ENCODE measurements around the gene C5orf24. TPM values are rescaled to one million over a fixed set of nuclear protein-coding genes. Genes with fewer than 3 reads are reported as not detected.

Gene C5orf24
- total RNA-seq, 2 experiments from 2014 or later = 30.1 to 33.0 TPM

- Mint-ChIP-seq H3K9me3 (no peaks in the 10 kb centered on the region), H3K36me3 (ENCODE audit: low read depth) (peaks cover 54% of the 10 kb centered on the region), H3K27me3 (no peaks in the 10 kb centered on the region), H3K4me1 (peaks cover 3% of the 10 kb centered on the region), H3K27ac (no peak overlapping the region), H3K4me3 (no peak overlapping the region)
- DNase-seq = no peak
- ChIA-PET CTCF (interaction anchor here (1.2 to 1.6 kb wide), 2 partner anchors 11 kb away, joined by 6 to 8 read pairs; partner anchors contain the start of gene PCBD2), POLR2A (no interaction called here)
Observed at GRCh38 chr5:134892926-134893325, 47.2 kb downstream of the C5orf24 start.

DNA sequence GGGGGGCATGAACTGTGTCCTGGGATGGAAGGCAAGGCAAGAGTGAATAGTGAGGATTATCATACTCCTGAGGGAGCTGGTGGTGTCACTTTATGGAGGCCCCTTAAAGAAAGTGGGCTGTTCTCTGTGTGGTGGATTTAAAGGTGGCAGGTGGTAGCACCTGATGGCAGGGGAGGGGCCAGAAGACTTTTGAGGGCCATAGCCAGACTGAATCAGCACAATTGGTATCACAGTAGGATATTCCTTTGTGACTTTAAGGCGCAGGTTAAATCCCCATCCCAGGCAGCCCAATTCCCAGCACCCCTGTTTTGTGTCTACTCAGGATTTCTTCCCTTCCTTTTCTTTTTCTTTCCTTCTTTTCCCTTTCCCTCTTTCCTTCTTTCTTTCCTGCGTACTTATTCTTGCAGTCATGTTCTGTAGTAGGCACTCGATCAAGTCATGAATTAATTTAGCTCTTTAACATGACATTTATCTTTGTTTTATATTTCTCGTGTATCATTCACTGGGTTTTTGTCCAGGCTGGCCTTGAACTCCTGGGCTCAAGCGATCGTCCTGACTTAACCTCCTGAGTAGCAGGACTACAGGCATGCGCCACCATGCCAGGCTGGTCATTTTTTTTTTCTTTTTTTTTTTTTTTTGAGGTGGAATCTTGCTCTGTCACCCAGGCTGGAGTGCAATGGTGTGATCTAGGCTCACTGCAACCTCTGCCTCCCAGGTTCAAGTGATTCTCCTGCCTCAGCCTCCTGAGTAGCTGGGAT, 48.2 kb downstream of the C5orf24 start:
- POLR2A ChIA-PET = no interaction called here
- CTCF ChIA-PET = interaction anchor here (1.2 kb wide), 1 partner anchor 10 kb away, joined by 6 read pairs; the partner anchor contains the start of gene PCBD2
- no peaks in the 10 kb centered on the region for H3K27me3 Mint-ChIP-seq
- peaks cover 53% of the 10 kb centered on the region for H3K36me3 Mint-ChIP-seq (ENCODE audit: low read depth)
- H3K4me1 Mint-ChIP-seq = peaks cover 3% of the 10 kb centered on the region
- no peak overlapping the region for H3K27ac Mint-ChIP-seq
- no peaks in the 10 kb centered on the region for H3K9me3 Mint-ChIP-seq
- no peak overlapping the region for H3K4me3 Mint-ChIP-seq
- no peak for DNase-seq

DNA sequence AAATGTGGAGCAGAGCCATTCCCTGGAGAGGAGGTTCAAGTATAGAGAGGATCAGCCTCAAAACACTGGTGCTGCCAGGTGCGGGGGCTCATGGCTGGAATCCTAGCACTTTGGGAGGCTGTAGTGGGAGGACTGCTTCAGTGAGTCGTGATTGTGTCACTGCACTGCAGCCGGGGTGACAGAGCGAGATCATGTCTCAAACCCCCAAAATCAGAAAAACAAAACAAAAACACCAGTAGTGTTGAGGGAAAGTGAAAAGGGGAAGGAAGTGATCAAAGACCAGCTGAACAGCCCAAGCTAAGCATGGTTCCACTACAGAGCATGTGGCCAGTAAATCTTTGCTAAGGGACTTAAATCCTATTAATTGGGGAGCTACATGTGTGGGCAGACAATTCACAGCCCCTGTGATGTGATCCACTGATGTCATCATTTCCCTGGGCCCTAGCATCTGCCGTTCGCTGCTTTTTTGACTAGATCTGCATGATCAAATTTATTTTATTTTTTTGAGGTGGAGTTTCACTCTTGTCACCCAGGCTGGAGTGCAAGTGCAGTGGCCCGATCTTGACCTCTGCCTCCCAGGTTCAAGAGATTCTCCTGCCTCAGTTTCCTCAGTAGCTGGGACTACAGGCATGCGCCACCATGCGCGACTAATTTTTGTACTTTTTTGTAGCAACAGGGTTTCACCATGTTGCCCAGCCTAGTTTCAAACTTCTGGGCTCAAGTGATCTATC, 56.5 kb downstream of the C5orf24 start:
- Mint-ChIP-seq H3K36me3 (ENCODE audit: low read depth) (peaks cover 26% of the 10 kb centered on the region), H3K4me1 (peaks cover 23% of the 10 kb centered on the region), H3K27me3 (no peaks in the 10 kb centered on the region), H3K4me3 (no peak overlapping the region), H3K27ac (peak overlapping the region; percentile 77), H3K9me3 (no peaks in the 10 kb centered on the region)
- no peak for DNase-seq
- CTCF ChIA-PET = interaction anchor here (0.9 to 1.5 kb wide), 5 partner anchors 10 to 52 kb away, joined by 3 to 5 read pairs (median 3); no protein-coding TSS in a partner anchor
- POLR2A ChIA-PET = no interaction called here

- Mint-ChIP-seq H3K27ac (peak within 1 kb of the TSS; percentile 99), H3K4me1 (peaks cover 23% of the 10 kb centered on the region), H3K36me3 (ENCODE audit: low read depth) (peaks cover 19% of the 10 kb centered on the region), H3K9me3 (no peaks in the 10 kb centered on the region), H3K27me3 (no peaks in the 10 kb centered on the region), H3K4me3 (peak within 1 kb of the TSS; percentile 92)
- POLR2A ChIA-PET = interaction anchor here (0.6 kb wide), 2 partner anchors 59 to 132 kb away, joined by 3 read pairs; partner anchors contain the start of gene C5orf24
- CTCF ChIA-PET = interaction anchor here (0.5 to 2.8 kb wide), 43 partner anchors 9 to 917 kb away, joined by 3 to 36 read pairs (median 4); partner anchors contain the start of genes C5orf24, CAMLG, CDKN2AIPNL and DDX46
- peak; percentile 93 for DNase-seq
Observed at GRCh38 chr5:134904610-134905245, 59.0 kb downstream of the C5orf24 start, which contains the start of gene PCBD2. Gene PCBD2, plus strand, starts transcription at chr5:134905131. Its CDS starts 9 bp downstream, at chr5:134905140.

GRCh38 chr5:134905246-134905996, 59.7 kb downstream of the C5orf24 start:
- Mint-ChIP-seq H3K9me3 (no peaks in the 10 kb centered on the region), H3K27me3 (no peaks in the 10 kb centered on the region), H3K27ac (peak overlapping the region; percentile 99), H3K36me3 (ENCODE audit: low read depth) (peaks cover 18% of the 10 kb centered on the region), H3K4me1 (peaks cover 27% of the 10 kb centered on the region), H3K4me3 (peak overlapping the region; percentile 92)
- CTCF ChIA-PET = interaction anchor here (0.5 to 2.8 kb wide), 32 partner anchors 10 to 494 kb away, joined by 3 to 36 read pairs (median 5); partner anchors contain the start of genes C5orf24, CAMLG, CDKN2AIPNL and DDX46
- POLR2A ChIA-PET = interaction anchor here (0.6 kb wide), 1 partner anchor 60 kb away, joined by 3 read pairs; the partner anchor contains the start of gene C5orf24
- DNase-seq = peak; percentile 69

- Mint-ChIP-seq H3K27ac (peak overlapping the region; percentile 82), H3K4me1 (peaks cover 26% of the 10 kb centered on the region), H3K36me3 (ENCODE audit: low read depth) (peaks cover 23% of the 10 kb centered on the region), H3K4me3 (peak overlapping the region; percentile 92), H3K27me3 (no peaks in the 10 kb centered on the region), H3K9me3 (no peaks in the 10 kb centered on the region)
- ChIA-PET POLR2A (no interaction called here), CTCF (interaction anchor here (0.6 to 1.3 kb wide), 5 partner anchors 10 to 399 kb away, joined by 3 to 4 read pairs (median 3); partner anchors contain the start of gene CAMLG)
- no peak for DNase-seq
Observed at GRCh38 chr5:134906811-134907210, 61.0 kb downstream of the C5orf24 start.

Other genes starting within 250 kb of the C5orf24 start
- 10 to 100 TPM; 52.3 to 54.7 TPM for gene SAR1B, start 213.1 kb upstream of the C5orf24 start, total RNA-seq
- gene SEC24A, start 197.2 kb upstream of the C5orf24 start, total RNA-seq = 10 to 100 TPM; 22.2 to 24.9 TPM
- gene CAMLG, start 107.4 kb upstream of the C5orf24 start, total RNA-seq = 10 to 100 TPM; 20.6 to 24.1 TPM
- 10 to 100 TPM; 70.0 to 73.6 TPM for gene DDX46, start 87.2 kb upstream of the C5orf24 start, total RNA-seq
- gene TXNDC15, start 28.4 kb downstream of the C5orf24 start, total RNA-seq = 10 to 100 TPM; 40.6 to 50.0 TPM
- gene PCBD2, start 59.2 kb downstream of the C5orf24 start, total RNA-seq = 10 to 100 TPM; 15.4 to 15.7 TPM
- 1 to 10 TPM; 1.2 to 1.4 TPM for gene CATSPER3, start 121.9 kb downstream of the C5orf24 start, total RNA-seq
- not detected for gene PITX1, start 188.3 kb downstream of the C5orf24 start, total RNA-seq